C4-2B (cell line): ENCODE results near the gene SLC38A5.

ENCODE experiments used
- CTCF ChIP-seq: fragments of 450-650 bp; conservative IDR thresholded peaks from 2 replicates; pipeline ENCODE4 v1.5.1; 2017; ENCODE audit warnings: mild to moderate bottlenecking
- ZFX ChIP-seq: fragments of 450-650 bp; IDR thresholded peaks from 2 replicates; pipeline ENCODE4 v1.6.1; 2017

- TF ChIP-seq CTCF (no peak), ZFX (no peak)
These were observed 46.9 kb upstream of the SLC38A5 start for GRCh38 chrX:48516987-48517386.
